ENCODE measurements around the gene GYS1.

- TF ChIP-seq, protein P1, sequence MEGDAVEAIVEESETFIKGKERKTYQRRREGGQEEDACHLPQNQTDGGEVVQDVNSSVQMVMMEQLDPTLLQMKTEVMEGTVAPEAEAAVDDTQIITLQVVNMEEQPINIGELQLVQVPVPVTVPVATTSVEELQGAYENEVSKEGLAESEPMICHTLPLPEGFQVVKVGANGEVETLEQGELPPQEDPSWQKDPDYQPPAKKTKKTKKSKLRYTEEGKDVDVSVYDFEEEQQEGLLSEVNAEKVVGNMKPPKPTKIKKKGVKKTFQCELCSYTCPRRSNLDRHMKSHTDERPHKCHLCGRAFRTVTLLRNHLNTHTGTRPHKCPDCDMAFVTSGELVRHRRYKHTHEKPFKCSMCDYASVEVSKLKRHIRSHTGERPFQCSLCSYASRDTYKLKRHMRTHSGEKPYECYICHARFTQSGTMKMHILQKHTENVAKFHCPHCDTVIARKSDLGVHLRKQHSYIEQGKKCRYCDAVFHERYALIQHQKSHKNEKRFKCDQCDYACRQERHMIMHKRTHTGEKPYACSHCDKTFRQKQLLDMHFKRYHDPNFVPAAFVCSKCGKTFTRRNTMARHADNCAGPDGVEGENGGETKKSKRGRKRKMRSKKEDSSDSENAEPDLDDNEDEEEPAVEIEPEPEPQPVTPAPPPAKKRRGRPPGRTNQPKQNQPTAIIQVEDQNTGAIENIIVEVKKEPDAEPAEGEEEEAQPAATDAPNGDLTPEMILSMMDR (IDR thresholded peaks at IDR 0.05; ENCODE audit: low read depth, low read length) = no peak
- no peak for TF ChIP-seq EZH2phosphoT487 (IDR thresholded peaks at IDR 0.05; ENCODE audit: low read depth)
Observed at GRCh38 chr19:48938256-48938655, 54.9 kb downstream of the GYS1 start.
